ENCODE measurements around the gene TCF25.
"Not testable (repeated sequence)": the region's sequence is repeated elsewhere in the genome, so short reads cannot be mapped to it uniquely, and the experiment has no call there.

The TCF25 gene

DNA sequence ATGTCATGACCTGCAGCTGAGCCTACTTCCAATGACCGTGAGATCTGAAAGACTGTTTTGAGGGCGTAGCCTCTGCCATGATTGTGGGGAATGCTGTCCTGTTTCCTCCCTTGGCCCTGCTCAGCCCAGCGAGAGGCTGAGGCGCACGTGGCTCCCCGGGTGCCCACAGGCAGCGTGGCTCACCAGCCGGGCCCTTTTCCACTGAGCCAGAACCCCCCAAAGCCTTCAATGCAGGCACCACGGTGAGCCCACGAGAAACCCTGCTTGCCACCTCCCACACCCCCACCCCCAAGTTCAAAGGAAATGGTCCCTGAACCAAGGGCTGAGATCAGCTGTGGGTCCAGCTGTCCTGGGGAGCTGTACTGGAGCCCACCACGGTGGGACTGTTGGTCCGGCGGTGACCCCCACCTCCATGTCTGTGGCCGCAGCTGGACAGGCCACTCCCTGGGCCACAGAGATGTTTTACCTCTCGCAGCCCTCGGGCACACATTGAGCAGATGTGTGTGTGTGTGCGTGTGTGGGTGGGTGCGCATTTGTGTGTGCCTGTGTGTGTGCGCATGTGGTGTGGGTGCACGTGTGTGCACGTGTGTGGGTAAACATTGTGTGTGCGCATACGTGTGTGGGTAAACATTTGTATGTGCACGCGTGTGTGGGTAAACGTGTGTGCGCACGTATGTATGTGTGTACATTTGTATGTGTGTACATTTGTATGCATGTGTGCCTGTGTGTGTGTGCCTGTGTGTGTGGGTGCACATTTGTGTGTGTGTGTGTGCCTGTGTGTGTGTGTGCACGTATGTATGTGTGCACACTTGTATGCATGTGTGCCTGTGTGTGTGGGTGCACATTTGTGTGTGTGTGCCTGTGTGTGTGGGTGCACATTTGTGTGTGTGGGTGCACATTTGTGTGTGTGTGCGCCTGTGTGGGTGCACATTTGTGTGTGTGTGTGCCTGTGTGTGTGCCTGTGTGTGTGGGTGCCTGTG lies 40.3 kb downstream of the TCF25 start:
- Mint-ChIP-seq H3K27ac (no peak overlapping the region), H3K27me3 (peaks cover 2% of the 10 kb centered on the region), H3K36me3 (ENCODE audit: low read depth) (peaks cover 31% of the 10 kb centered on the region), H3K4me1 (ENCODE audit: low read depth) (peaks cover 15% of the 10 kb centered on the region), H3K9me3 (no peaks in the 10 kb centered on the region), H3K4me3 (no peak overlapping the region)

DNA sequence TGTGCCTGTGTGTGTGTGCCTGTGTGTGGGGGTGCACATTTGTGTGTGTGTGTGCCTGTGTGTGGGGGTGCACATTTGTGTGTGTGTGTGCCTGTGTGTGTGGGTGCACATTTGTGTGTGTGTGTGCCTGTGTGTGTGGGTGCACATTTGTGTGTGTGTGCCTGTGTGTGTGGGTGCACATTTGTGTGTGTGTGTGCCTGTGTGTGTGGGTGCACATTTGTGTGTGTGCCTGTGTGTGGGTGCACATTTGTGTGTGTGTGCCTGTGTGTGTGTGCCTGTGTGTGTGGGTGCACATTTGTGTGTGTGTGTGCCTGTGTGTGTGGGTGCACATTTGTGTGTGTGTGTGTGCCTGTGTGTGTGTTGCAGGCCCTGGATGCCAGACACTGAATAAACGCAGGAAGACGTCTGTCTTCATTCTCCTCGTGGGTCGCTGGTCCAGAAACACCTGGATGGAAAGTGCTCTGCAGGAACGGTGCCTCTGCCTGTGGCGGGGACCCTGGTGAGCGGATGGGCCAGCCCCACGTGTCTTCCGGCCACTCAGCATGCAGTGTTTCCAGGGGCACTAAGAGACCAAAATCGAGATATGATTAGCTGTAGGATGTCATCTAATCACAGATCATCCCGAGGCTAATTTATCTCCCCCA lies 41.4 kb downstream of the TCF25 start:
- not testable (repeated sequence) for H3K27ac Mint-ChIP-seq, H3K9me3 Mint-ChIP-seq, H3K4me3 Mint-ChIP-seq
- H3K4me1 Mint-ChIP-seq (ENCODE audit: low read depth), result peaks cover 24% of the 10 kb centered on the region
- peaks cover 22% of the 10 kb centered on the region for H3K36me3 Mint-ChIP-seq (ENCODE audit: low read depth)
- H3K27me3 Mint-ChIP-seq, result peaks cover 11% of the 10 kb centered on the region

DNA sequence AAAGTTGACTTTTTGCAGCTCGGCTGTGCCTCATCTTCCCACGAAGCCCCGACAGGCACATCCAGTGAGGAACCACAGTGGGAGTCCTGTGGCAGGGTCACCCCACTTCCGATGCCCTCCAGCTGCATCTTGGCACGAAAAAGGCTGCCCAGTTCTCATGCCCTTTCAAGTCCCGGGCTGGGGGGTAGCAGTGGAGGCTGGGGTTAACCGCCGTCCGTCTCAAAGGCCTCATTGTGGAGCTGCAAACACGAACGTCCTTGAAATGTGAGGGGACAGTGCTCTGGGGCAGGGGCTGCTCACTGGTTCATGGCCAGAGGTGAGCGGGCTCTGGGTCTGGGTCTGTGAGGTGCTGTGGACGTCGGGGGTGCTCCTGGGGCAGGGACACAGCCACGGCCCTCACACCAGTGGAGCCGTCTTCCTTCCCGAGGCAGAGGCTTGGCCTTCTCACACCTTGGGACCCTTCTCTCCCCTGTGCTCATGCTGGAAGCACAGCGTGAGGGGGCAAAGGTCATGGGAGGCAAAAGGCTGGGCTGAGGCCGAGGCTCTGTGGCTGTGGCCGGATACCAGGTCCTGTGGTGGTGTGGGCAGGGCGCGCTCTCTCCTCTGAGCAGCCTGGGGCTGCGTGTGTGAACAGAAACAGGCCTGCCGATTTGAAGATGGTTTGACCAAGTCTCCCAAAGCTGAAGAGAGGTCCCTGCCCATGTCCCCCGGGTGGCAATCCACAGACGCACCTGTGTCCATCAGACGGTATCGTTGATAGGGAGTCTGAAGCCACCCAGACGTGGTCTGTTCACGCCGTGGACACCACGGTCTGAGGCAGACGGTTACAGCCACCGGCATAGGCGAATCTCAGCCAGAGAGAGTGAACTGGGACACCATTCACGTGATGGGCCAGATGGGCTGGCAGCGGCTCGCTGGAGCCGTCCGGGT lies 42.2 kb downstream of the TCF25 start:
- H3K9me3 Mint-ChIP-seq, result no peaks in the 10 kb centered on the region
- H3K4me1 Mint-ChIP-seq (ENCODE audit: low read depth), result peaks cover 31% of the 10 kb centered on the region
- H3K36me3 Mint-ChIP-seq (ENCODE audit: low read depth), result peaks cover 14% of the 10 kb centered on the region
- H3K4me3 Mint-ChIP-seq, result no peak overlapping the region
- H3K27ac Mint-ChIP-seq, result no peak overlapping the region
- peaks cover 17% of the 10 kb centered on the region for H3K27me3 Mint-ChIP-seq

DNA sequence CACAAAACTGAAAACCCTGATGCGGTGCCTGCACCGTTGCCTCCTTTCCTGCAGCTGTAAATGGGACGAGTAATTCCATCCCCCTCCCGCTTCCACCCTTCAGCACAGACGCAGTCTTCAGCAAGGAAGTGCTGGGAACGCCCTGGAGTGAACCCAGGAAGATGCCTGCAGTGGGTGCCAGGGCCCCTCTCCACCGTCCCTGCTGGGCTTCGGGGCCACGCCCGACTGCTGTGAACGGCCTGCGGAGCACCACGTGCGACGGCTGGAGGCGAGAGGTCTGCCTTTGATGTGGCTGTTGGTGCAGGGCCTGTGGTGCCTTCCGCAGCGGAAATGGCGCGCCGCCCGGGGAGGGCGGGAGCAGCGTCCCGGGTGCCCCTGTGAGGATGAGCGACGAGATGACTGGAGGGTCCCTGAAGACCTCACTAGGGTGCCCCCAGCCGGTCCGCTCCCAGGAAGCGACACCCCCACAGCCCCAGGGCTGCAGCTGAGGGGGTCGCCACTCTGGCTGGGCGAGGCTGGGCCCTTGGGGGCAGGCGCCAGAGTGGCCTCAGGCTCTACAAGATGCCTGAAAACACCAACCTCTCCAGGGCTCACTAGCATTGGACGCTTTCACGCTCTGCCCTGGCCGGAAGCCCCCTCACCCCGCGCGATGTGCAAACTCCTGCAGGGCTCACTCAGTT lies 44.5 kb downstream of the TCF25 start:
- Mint-ChIP-seq H3K4me1 (ENCODE audit: low read depth) (peaks cover 53% of the 10 kb centered on the region), H3K27me3 (peaks cover 33% of the 10 kb centered on the region), H3K27ac (peak overlapping the region; percentile 61), H3K4me3 (peak overlapping the region; percentile 60), H3K36me3 (ENCODE audit: low read depth) (peaks cover 8% of the 10 kb centered on the region), H3K9me3 (no peaks in the 10 kb centered on the region)

DNA sequence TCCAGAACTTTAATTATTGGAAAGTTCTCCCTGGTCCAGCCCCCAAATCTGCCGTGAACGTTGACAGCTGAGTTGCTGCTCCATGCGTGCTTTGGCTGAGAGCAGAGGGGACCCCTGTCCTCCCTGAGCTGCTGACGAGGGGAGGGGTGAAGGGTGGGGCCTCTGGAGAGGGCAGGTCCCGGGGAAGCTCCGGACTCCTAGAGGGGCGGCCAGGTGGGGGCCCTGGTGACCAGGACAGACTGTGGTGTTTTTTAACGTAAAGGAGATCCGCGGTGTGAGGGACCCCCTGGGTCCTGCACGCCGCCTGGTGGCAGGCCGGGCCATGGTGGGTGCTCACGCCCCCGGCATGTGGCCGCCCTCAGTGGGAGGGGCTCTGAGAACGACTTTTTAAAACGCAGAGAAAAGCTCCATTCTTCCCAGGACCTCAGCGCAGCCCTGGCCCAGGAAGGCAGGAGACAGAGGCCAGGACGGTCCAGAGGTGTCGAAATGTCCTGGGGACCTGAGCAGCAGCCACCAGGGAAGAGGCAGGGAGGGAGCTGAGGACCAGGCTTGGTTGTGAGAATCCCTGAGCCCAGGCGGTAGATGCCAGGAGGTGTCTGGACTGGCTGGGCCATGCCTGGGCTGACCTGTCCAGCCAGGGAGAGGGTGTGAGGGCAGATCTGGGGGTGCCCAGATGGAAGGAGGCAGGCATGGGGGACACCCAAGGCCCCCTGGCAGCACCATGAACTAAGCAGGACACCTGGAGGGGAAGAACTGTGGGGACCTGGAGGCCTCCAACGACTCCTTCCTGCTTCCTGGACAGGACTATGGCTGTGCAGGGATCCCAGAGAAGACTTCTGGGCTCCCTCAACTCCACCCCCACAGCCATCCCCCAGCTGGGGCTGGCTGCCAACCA lies 45.3 kb downstream of the TCF25 start, which contains the start of gene MC1R:
TSS of gene MC1R (plus strand) at position 410 of the 895 bp plus-strand sequence. CDS start at position 807, 397 bp downstream.
- Mint-ChIP-seq H3K9me3 (no peaks in the 10 kb centered on the region), H3K36me3 (ENCODE audit: low read depth) (peaks cover 4% of the 10 kb centered on the region), H3K4me1 (ENCODE audit: low read depth) (peaks cover 53% of the 10 kb centered on the region), H3K4me3 (peak within 1 kb of the TSS; percentile 60), H3K27me3 (peaks cover 33% of the 10 kb centered on the region), H3K27ac (peak within 1 kb of the TSS; percentile 61)

DNA sequence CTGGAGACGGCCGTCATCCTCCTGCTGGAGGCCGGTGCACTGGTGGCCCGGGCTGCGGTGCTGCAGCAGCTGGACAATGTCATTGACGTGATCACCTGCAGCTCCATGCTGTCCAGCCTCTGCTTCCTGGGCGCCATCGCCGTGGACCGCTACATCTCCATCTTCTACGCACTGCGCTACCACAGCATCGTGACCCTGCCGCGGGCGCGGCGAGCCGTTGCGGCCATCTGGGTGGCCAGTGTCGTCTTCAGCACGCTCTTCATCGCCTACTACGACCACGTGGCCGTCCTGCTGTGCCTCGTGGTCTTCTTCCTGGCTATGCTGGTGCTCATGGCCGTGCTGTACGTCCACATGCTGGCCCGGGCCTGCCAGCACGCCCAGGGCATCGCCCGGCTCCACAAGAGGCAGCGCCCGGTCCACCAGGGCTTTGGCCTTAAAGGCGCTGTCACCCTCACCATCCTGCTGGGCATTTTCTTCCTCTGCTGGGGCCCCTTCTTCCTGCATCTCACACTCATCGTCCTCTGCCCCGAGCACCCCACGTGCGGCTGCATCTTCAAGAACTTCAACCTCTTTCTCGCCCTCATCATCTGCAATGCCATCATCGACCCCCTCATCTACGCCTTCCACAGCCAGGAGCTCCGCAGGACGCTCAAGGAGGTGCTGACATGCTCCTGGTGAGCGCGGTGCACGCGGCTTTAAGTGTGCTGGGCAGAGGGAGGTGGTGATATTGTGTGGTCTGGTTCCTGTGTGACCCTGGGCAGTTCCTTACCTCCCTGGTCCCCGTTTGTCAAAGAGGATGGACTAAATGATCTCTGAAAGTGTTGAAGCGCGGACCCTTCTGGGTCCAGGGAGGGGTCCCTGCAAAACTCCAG lies 46.4 kb downstream of the TCF25 start:
- H3K4me1 Mint-ChIP-seq (ENCODE audit: low read depth), result peaks cover 53% of the 10 kb centered on the region
- no peaks in the 10 kb centered on the region for H3K36me3 Mint-ChIP-seq (ENCODE audit: low read depth)
- H3K27me3 Mint-ChIP-seq, result peaks cover 38% of the 10 kb centered on the region
- H3K4me3 Mint-ChIP-seq, result no peak overlapping the region
- no peak overlapping the region for H3K27ac Mint-ChIP-seq
- H3K9me3 Mint-ChIP-seq, result no peaks in the 10 kb centered on the region

DNA sequence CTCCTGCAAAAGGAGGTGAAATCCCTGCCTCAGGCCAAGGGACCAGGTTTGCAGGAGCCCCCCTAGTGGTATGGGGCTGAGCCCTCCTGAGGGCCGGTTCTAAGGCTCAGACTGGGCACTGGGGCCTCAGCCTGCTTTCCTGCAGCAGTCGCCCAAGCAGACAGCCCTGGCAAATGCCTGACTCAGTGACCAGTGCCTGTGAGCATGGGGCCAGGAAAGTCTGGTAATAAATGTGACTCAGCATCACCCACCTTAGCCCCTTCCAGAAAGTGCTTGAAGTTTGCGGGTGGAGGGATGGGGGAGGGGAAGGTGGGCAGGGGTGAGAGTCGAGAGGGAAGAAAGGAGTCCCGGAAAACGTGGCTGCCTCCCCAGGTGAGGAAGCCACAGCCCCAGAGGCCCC lies 47.3 kb downstream of the TCF25 start:
- no peaks in the 10 kb centered on the region for H3K9me3 Mint-ChIP-seq
- H3K27me3 Mint-ChIP-seq, result peaks cover 46% of the 10 kb centered on the region
- no peaks in the 10 kb centered on the region for H3K36me3 Mint-ChIP-seq (ENCODE audit: low read depth)
- H3K4me3 Mint-ChIP-seq, result no peak overlapping the region
- no peak overlapping the region for H3K27ac Mint-ChIP-seq
- peaks cover 57% of the 10 kb centered on the region for H3K4me1 Mint-ChIP-seq (ENCODE audit: low read depth)

DNA sequence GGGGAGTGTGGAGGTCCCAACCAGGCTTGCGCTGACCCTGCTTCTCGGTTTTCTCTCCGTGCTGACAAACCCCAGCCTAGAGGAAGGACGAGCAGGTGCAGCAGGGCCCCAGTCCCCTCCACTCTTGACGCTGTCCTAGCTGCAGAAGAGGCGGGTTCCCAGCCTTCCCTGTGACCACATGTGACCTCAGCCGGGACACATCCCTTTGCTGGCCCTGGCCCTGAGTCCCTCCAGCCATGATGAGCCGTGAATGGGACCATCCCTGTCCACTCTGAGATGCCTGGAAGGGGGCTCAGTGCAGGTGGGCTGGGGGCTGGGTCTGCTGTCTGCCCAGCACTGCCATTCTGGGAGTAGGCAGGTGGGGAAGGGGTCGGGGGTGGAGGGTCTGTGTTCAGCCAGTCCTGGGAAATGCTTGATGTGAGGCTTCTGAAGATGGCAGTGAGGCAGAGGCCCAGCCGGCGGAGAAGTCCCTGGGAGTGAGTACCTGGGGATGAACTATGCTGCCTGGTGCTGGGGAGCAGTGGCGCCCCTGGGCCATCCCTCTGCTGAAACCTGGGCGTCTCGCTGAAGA lies 47.8 kb downstream of the TCF25 start:
- peaks cover 46% of the 10 kb centered on the region for H3K27me3 Mint-ChIP-seq
- no peaks in the 10 kb centered on the region for H3K9me3 Mint-ChIP-seq
- H3K27ac Mint-ChIP-seq, result no peak overlapping the region
- no peak overlapping the region for H3K4me3 Mint-ChIP-seq
- peaks cover 57% of the 10 kb centered on the region for H3K4me1 Mint-ChIP-seq (ENCODE audit: low read depth)
- no peaks in the 10 kb centered on the region for H3K36me3 Mint-ChIP-seq (ENCODE audit: low read depth)

DNA sequence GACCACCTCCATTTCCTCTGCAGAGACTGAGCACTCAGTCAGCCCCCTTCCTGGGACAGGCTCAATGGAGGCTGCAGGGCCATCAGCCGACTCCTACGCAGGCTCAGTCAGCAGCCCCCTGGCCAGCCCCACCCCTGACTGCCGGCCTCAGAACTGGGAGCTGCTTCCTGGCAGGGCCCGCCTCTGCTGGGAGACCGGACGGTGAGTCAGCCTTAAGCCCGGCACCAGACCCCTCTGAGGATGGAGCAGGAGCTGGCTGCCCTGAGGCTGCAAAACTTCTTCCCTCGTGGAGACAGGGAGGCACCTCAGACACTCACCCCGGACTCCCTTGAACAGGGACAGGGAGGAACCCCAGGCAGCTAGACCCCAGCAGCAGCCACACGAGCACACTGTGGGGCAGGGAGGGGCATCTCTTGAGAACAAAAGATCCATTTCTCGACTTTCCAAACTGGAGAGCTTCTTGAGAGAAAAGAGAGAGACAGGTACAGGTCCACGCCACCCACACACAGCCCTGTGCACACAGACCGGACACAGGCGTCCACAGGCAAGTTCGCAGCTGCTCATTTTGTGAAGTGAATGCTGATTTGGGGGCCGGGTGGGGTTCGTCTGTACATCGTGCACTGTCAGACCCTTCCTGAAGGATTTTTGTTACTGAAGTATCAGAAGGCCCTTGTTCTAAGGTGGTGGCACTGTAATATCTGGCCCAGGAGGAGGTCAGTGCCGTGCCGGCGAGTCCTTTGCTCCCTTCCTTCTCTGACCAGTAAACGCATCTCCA lies 48.5 kb downstream of the TCF25 start:
- peak overlapping the region; percentile 58 for H3K4me3 Mint-ChIP-seq
- peaks cover 50% of the 10 kb centered on the region for H3K27me3 Mint-ChIP-seq
- no peaks in the 10 kb centered on the region for H3K9me3 Mint-ChIP-seq
- H3K36me3 Mint-ChIP-seq (ENCODE audit: low read depth), result no peaks in the 10 kb centered on the region
- no peak overlapping the region for H3K27ac Mint-ChIP-seq
- H3K4me1 Mint-ChIP-seq (ENCODE audit: low read depth), result peaks cover 61% of the 10 kb centered on the region

DNA sequence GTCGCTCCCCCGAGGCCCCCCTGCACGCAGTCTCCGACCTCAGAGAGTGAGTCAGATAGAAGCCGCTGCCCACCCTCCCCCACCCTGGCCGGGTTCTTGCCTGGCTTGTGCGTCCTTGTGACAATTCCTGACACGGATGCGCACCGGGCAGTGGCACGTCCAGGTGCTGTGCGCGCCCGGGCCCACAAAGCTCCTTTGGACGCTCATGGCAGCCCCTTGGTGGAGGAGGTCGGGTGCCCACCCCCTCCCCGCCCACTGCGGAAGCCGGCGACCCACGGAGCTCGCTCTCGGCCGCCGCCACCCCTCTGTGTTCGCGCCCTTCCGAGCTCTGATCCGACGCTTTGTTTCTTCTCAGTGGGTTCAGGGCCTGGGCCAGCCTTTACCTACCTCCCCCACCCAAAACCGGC lies 49.1 kb downstream of the TCF25 start:
- no peak overlapping the region for H3K27ac Mint-ChIP-seq
- no peaks in the 10 kb centered on the region for H3K9me3 Mint-ChIP-seq
- H3K27me3 Mint-ChIP-seq, result peaks cover 52% of the 10 kb centered on the region
- no peaks in the 10 kb centered on the region for H3K36me3 Mint-ChIP-seq (ENCODE audit: low read depth)
- H3K4me1 Mint-ChIP-seq (ENCODE audit: low read depth), result peaks cover 57% of the 10 kb centered on the region
- peak overlapping the region; percentile 58 for H3K4me3 Mint-ChIP-seq

DNA sequence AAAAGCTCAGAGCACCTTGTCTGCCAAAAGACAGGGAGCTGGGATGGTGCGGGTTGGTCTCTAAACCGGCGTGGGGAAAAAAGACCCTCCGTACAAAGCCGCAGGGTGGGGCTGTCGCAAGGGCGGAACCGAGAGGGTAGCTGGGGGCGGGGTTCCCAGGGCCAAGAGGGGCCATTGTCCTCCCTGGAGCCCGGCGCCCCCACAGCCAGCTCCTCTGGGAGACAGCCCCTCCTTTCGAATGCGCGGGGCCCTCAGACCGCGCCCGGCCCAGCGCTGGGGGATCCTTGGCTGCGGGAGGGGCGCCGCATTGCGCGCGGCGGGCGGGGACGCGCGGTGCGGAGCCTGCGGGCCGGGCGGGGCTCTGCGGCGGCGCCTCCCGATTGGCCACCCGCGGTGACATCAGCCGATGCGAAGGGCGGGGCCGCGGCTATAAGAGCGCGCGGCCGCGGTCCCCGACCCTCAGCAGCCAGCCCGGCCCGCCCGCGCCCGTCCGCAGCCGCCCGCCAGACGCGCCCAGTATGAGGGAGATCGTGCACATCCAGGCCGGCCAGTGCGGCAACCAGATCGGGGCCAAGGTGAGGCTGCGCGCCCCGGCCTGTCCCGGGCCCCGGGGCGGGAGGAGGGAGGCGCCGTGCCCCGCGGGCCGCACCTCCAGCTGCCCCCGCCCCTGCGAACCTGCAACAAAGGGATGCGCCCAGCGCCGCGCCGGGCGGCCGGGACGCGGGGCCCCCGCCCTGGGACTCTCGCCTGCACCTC lies 49.7 kb downstream of the TCF25 start, which contains the start of gene TUBB3:
TSS of gene TUBB3 (plus strand) at position 459 of the 756 bp plus-strand sequence. CDS start at position 519, 60 bp downstream.
- Mint-ChIP-seq H3K4me3 (peak within 1 kb of the TSS; percentile 58), H3K9me3 (no peaks in the 10 kb centered on the region), H3K36me3 (ENCODE audit: low read depth) (no peaks in the 10 kb centered on the region), H3K27me3 (peaks cover 56% of the 10 kb centered on the region), H3K27ac (no peak within 1 kb of the TSS), H3K4me1 (ENCODE audit: low read depth) (peaks cover 51% of the 10 kb centered on the region)

Measured in stimulated activated naive CD8-positive, alpha-beta T cell treated with anti-CD3 and anti-CD28 coated beads, Interleukin-15, Interleukin-2, amounts not matched to agents 100 ng/mL and 50 ng/mL, for 24 hours (primary cell).